ENCODE measurements around the gene GAPDHS. TPM values are rescaled to one million over a fixed set of nuclear protein-coding genes. Genes with fewer than 3 reads are reported as not detected.

Gene GAPDHS
- total and polyA plus RNA-seq, 2 of the 13 experiments (the other 11 are each of a cell fraction or from before 2014, with no cell fraction given): not detected

DNA sequence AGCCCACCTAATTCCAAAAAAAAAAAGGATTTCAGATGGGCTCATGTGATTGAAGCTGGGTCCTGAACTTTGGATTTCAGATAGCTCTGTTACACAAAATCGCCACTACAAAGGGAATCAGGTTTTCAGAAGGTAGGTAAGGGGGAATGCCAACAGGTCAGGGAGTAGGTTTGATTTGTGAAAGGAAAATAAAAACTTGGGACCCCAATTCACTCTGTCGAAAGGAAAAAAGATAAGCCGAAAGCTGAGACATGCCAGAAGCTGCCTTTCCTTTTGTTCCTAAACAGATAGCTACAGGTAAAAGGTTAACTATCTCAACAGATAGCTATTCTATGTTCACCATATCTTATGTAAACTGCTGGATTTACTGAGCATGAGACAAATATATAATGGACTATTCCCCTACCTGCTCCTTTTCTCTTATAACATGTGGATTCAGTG, 47.0 kb upstream of the GAPDHS start (continued):
- TF ChIP-seq MYNN (CRISPR knock-in tag; IDR thresholded peaks at IDR 0.05; ENCODE audit: low read depth): no peak
- TF ChIP-seq PHF21A (CRISPR knock-in tag; IDR thresholded peaks at IDR 0.05): peak; percentile 36; the same call in 1 of the 2 replicates
- no peak for TF ChIP-seq ZBTB1 (CRISPR knock-in tag; IDR thresholded peaks at IDR 0.05; ENCODE audit: borderline replicate concordance)
- TF ChIP-seq, protein P1, sequence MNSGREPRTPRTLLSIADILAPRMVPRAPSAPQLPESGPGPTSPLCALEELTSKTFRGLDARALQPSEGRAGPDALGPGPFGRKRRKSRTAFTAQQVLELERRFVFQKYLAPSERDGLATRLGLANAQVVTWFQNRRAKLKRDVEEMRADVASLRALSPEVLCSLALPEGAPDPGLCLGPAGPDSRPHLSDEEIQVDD (CRISPR knock-in tag; IDR thresholded peaks at IDR 0.05; ENCODE audit: borderline replicate concordance): no peak

- no peaks in the 10 kb centered on the region for H3K9me3 ChIP-seq (ENCODE audit: low read length)
- H3K36me3 ChIP-seq (replicated peaks in 1 of 2; ENCODE audit: control insufficient read depth in 1 of 2, insufficient read depth in 2 of 2, low read length in 2 of 2): no peaks in the 10 kb centered on the region
- FAIRE-seq (no peak), DNase-seq (ENCODE audit: low spot score) (no peak), ATAC-seq (no peak)
- no peak overlapping the region for H3K9ac ChIP-seq (ENCODE audit: insufficient read depth, low read depth, low read length)
- TF ChIP-seq, protein P2, sequence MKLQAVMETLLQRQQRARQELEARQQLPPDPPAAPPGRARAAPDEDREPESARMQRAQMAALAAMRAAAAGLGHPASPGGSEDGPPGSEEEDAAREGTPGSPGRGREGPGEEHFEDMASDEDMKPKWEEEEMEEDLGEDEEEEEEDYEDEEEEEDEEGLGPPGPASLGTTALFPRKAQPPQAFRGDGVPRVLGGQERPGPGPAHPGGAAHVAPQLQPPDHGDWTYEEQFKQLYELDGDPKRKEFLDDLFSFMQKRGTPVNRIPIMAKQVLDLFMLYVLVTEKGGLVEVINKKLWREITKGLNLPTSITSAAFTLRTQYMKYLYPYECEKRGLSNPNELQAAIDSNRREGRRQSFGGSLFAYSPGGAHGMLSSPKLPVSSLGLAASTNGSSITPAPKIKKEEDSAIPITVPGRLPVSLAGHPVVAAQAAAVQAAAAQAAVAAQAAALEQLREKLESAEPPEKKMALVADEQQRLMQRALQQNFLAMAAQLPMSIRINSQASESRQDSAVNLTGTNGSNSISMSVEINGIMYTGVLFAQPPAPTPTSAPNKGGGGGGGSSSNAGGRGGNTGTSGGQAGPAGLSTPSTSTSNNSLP (IDR thresholded peaks at IDR 0.05; ENCODE audit: low read depth, low read length): no peak
- TF ChIP-seq RFX1 (IDR thresholded peaks at IDR 0.05) (peak; percentile 17; the same call in 1 of the 2 replicates), PTBP1 (IDR thresholded peaks at IDR 0.05; ENCODE audit: low read depth, low read length, poor library complexity, severe bottlenecking) (no peak), ZNF446 (CRISPR knock-in tag; IDR thresholded peaks at IDR 0.05) (no peak), TOPORS (CRISPR knock-in tag; IDR thresholded peaks at IDR 0.05) (no peak)
- TF ChIP-seq, protein P3, sequence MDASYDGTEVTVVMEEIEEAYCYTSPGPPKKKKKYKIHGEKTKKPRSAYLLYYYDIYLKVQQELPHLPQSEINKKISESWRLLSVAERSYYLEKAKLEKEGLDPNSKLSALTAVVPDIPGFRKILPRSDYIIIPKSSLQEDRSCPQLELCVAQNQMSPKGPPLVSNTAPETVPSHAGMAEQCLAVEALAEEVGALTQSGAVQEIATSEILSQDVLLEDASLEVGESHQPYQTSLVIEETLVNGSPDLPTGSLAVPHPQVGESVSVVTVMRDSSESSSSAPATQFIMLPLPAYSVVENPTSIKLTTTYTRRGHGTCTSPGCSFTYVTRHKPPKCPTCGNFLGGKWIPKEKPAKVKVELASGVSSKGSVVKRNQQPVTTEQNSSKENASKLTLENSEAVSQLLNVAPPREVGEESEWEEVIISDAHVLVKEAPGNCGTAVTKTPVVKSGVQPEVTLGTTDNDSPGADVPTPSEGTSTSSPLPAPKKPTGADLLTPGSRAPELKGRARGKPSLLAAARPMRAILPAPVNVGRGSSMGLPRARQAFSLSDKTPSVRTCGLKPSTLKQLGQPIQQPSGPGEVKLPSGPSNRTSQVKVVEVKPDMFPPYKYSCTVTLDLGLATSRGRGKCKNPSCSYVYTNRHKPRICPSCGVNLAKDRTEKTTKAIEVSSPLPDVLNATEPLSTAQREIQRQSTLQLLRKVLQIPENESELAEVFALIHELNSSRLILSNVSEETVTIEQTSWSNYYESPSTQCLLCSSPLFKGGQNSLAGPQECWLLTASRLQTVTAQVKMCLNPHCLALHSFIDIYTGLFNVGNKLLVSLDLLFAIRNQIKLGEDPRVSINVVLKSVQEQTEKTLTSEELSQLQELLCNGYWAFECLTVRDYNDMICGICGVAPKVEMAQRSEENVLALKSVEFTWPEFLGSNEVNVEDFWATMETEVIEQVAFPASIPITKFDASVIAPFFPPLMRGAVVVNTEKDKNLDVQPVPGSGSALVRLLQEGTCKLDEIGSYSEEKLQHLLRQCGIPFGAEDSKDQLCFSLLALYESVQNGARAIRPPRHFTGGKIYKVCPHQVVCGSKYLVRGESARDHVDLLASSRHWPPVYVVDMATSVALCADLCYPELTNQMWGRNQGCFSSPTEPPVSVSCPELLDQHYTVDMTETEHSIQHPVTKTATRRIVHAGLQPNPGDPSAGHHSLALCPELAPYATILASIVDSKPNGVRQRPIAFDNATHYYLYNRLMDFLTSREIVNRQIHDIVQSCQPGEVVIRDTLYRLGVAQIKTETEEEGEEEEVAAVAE (CRISPR knock-in tag; IDR thresholded peaks at IDR 0.05; ENCODE audit: borderline replicate concordance): no peak
- 95% methylated on average over 10 of the region's 10 CpGs for WGBS (ENCODE audit: low lambda C conversion rate)
- H2AFZ ChIP-seq (ENCODE audit: low read length): no peak overlapping the region
- no peak overlapping the region for H3K4me3 ChIP-seq (replicated peaks in 1 of 3; ENCODE audit: insufficient read depth in 1 of 3, low read depth in 2 of 3, low read length in 3 of 3)
- no peaks in the 10 kb centered on the region for H3K27me3 ChIP-seq (ENCODE audit: control insufficient read depth in 1 of 2, insufficient read depth in 2 of 2, low read length in 2 of 2)
- no peak overlapping the region for H3K4me2 ChIP-seq (ENCODE audit: low read depth, low read length)
- CTCF ChIA-PET (ENCODE audit: low intra/inter-chr PET ratio, low total read pairs): no interaction called here
- no peak overlapping the region for H3K27ac ChIP-seq (ENCODE audit: extremely low read length, insufficient read depth, low read length)
- H4K20me1 ChIP-seq (ENCODE audit: insufficient read depth, low read length): no peaks in the 10 kb centered on the region
- peaks cover 40% of the 10 kb centered on the region for H3K4me1 ChIP-seq (ENCODE audit: insufficient read depth, low read length)
- in situ Hi-C loops (cut with HindIII; ENCODE audit: extremely low pct_ligation_motif_present, low pct_unique_long_range_greater_than_20kb) (no loop called here), intact Hi-C loops (cut with micrococcal nuclease; ENCODE audit: unreplicated experiment) (no loop called here)
- BruUV-seq (replicated peaks): no TSS peak
- no peaks in the 10 kb centered on the region for H3K79me2 ChIP-seq (ENCODE audit: insufficient read depth, low read length)
- POLR2A ChIA-PET: no interaction called here
These were observed 45.5 kb upstream of the GAPDHS start for GRCh38 chr19:35487656-35488182.
